K562 (cell line): ENCODE measurements around the gene TLX2. TPM values are rescaled to one million over a fixed set of nuclear protein-coding genes. Genes with fewer than 3 reads are reported as not detected.

ENCODE experiments used
- COPS2 ChIP-seq: fragments of 450-650 bp; conservative IDR thresholded peaks from 2 replicates; pipeline ENCODE4 v1.6.1; 2016; ENCODE audit warnings: mild to moderate bottlenecking, moderate library complexity
- EHMT2 ChIP-seq: fragments of 450-650 bp; IDR thresholded peaks from 2 replicates; pipeline ENCODE4 v1.6.1; 2018; ENCODE audit warnings: antibody characterized with exemption
- REST ChIP-seq, 2 experiments: fragments of 450-650 bp; formaldehyde crosslinking in 1 of 2; IDR thresholded peaks; 2 replicates each; pipeline versions ENCODE4 v1.4.0 to v1.6.1; 2014 to 2020; ENCODE audit warnings: mild to moderate bottlenecking in 2 of 2, borderline replicate concordance in 1 of 2, low read depth in 1 of 2
- RREB1 ChIP-seq: fragments of 250-450 bp; sonication (Bioruptor Pico); IDR thresholded peaks from 2 replicates; pipeline ENCODE4 v1.4.0; 2020
- TEAD1 ChIP-seq, 2 experiments: fragments of 450-650 bp in 1 of 2; sonication (generic) in 1 of 2; formaldehyde crosslinking; IDR thresholded peaks; 2 replicates each; pipeline versions ENCODE4 v1.4.0 to v1.8.0; 2020 to 2022; ENCODE audit warnings: mild to moderate bottlenecking in 2 of 2, missing genetic modification reagents in 1 of 2
- ZNF23 ChIP-seq: fragments of 250-450 bp; sonication (Bioruptor Pico); IDR thresholded peaks from 2 replicates; pipeline ENCODE4 v1.4.0; 2020; ENCODE audit warnings: mild to moderate bottlenecking
- ZNF696 ChIP-seq: fragments of 250-450 bp; sonication (Bioruptor Pico); conservative IDR thresholded peaks from 2 replicates; pipeline ENCODE4 v1.4.0; 2020; ENCODE audit warnings: mild to moderate bottlenecking, moderate library complexity
- polyA plus RNA-seq, 8 experiments: library from polyadenylated mRNA; depleted of rRNA in 4 of 8; stranded (reverse) in 5 of 8; unstranded in 3 of 8; fragments of >200 nt; fragmentation: Nextera tagmentation in 2 of 8; fragmentation: Illumina TruSeq in 1 of 8; extraction: Ambion mirVana in 2 of 8; extraction: Trizol in 1 of 8; gene quantifications; 2 replicates each; pipeline versions ENCODE4 v1.2.1 to v1.2.3, GENCODE V29; 2011 to 2014; ENCODE audit warnings: inconsistent platforms in 1 of 8, missing spikeins in 1 of 8
- total RNA-seq, 7 experiments: library from RNA; depleted of rRNA in 6 of 7; stranded (reverse); fragments of >200 nt in 6 of 7; fragmentation: Illumina TruSeq in 2 of 7; extraction: Trizol in 2 of 7; gene quantifications; 2 replicates each; pipeline versions ENCODE4 v1.2.1 to v1.2.3, GENCODE V29; 2011 to 2021; ENCODE audit warnings: low replicate concordance in 1 of 7
- TF ChIP-seq, protein P1 (sequence below): fragments of 450-650 bp; IDR thresholded peaks from 2 replicates; pipeline ENCODE4 v1.6.1; 2018; ENCODE audit warnings: mild to moderate bottlenecking, low read depth; ENCODE audit not compliant: partially characterized antibody

TLX2 gene
- total and polyA plus RNA-seq, 9 of the 15 experiments (the other 6 are each of a cell fraction or from before 2014, with no cell fraction given), result not detected

DNA sequence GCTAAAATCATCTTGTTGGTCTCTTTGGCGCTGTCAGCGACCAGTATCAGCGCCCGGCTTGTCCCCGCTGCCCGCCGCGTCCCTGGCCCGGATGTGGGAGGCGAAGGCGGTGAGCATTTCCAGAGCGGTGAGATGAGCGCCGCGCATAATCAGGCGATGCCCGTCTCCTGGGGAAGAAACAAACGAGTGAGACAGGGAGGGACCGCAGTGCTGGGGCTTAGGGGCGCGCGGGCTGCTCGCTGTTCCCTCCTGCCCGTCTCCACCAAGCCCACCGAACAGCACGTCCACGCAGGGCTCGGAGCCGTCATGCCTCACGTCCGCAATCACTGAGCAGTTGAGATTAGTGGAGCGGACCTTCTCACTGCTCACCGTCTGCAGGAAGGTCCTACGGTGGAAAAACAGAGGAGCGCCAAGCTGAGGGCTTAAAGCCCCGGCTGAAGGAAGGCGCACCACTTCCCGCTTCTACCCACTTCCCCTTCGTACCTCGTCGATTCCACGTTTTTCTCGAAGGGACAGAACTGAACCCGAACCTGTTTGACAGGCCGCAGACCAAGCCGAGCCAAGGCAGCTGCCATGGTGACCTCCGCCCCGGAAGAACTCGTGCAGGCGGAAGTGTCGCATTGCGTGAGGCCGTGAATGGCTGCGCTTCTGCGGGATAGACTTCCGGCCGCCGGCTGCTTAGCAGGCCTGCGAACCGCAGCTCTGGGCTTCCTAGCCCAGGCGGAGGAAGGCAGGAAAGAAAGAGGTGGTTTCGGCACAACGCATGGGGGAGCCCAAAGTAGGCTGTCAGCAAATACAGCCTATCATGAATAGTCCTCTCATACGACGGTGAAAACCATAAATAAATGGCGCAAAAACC lies 41.9 kb upstream of the TLX2 start, which contains the start of gene MRPL53 (continued):
- TF ChIP-seq RREB1 (CRISPR knock-in tag) (0 out of 2 replicates have a peak, but pooled peaks have one; percentile 8), ZNF696 (CRISPR knock-in tag) (no peak), ZNF23 (0 out of 2 replicates have a peak, but pooled peaks have one; percentile 6), REST (IDR thresholded peaks at IDR 0.05; ENCODE audit: borderline replicate concordance) (peak; percentile 22; the same call in 1 of the 2 replicates), REST (CRISPR knock-in tag; IDR thresholded peaks at IDR 0.05; ENCODE audit: low read depth) (0 out of 2 replicates have a peak, but pooled peaks have one; percentile 80), TEAD1 (CRISPR knock-in tag; IDR thresholded peaks at IDR 0.05) (peak; percentile 8 to 53; a peak in 2 of 4 replicates), EHMT2 (peak; percentile 71; the same call in 1 of the 2 replicates), COPS2 (no peak)
- TF ChIP-seq, protein P1, sequence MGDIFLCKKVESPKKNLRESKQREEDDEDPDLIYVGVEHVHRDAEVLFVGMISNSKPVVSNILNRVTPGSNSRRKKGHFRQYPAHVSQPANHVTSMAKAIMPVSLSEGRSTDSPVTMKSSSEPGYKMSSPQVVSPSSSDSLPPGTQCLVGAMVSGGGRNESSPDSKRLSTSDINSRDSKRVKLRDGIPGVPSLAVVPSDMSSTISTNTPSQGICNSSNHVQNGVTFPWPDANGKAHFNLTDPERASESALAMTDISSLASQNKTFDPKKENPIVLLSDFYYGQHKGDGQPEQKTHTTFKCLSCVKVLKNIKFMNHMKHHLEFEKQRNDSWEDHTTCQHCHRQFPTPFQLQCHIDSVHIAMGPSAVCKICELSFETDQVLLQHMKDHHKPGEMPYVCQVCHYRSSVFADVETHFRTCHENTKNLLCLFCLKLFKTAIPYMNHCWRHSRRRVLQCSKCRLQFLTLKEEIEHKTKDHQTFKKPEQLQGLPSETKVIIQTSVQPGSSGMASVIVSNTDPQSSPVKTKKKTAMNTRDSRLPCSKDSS, result no peak
